AG20443 (cell line): Measurements from ENCODE around the gene PFDN4.

Source experiments
- DNase-seq: peaks from one replicate; pipeline ENCODE4 v3.0.0; 2012; ENCODE audit warnings: low spot score, mixed read lengths

The PFDN4 gene

GRCh38 chr20:54173653-54174456 is 34.0 kb upstream of the PFDN4 start, which contains the start of gene CYP24A1:
TSS of gene CYP24A1 (minus strand) at chr20:54173986. CDS start at chr20:54173579, 407 bp downstream.
- peak; percentile 73 for DNase-seq

- DNase-seq: no peak
These were observed 33.3 kb upstream of the PFDN4 start for GRCh38 chr20:54174457-54175175.

GRCh38 chr20:54176610-54177009 is 31.3 kb upstream of the PFDN4 start:
- peak; percentile 30 for DNase-seq

GRCh38 chr20:54177378-54177777 is 30.5 kb upstream of the PFDN4 start:
- no peak for DNase-seq

GRCh38 chr20:54178256-54178655 is 29.6 kb upstream of the PFDN4 start:
- no peak for DNase-seq

GRCh38 chr20:54179946-54180345 is 27.9 kb upstream of the PFDN4 start:
- no peak for DNase-seq

- no peak for DNase-seq
These were observed 27.0 kb upstream of the PFDN4 start for GRCh38 chr20:54180931-54181330.

GRCh38 chr20:54184071-54184470 is 23.8 kb upstream of the PFDN4 start:
- DNase-seq: no peak

- no peak for DNase-seq
These were observed 22.8 kb upstream of the PFDN4 start for GRCh38 chr20:54184904-54185626.

GRCh38 chr20:54188132-54188849 is 19.6 kb upstream of the PFDN4 start:
- DNase-seq: no peak

GRCh38 chr20:54189630-54190029 is 18.3 kb upstream of the PFDN4 start:
- DNase-seq: no peak

GRCh38 chr20:54190217-54190616 is 17.7 kb upstream of the PFDN4 start:
- DNase-seq: no peak

GRCh38 chr20:54193817-54194216 is 14.1 kb upstream of the PFDN4 start:
- no peak for DNase-seq

GRCh38 chr20:54194724-54195438 is 13.0 kb upstream of the PFDN4 start:
- peak; percentile 37 for DNase-seq

GRCh38 chr20:54195483-54196472 is 12.1 kb upstream of the PFDN4 start:
- no peak for DNase-seq

- DNase-seq: peak; percentile 75
These were observed 10.0 kb upstream of the PFDN4 start for GRCh38 chr20:54197621-54198604.

GRCh38 chr20:54199283-54199682 is 8.6 kb upstream of the PFDN4 start:
- no peak for DNase-seq

- DNase-seq: peak; percentile 77
These were observed 8.1 kb upstream of the PFDN4 start for GRCh38 chr20:54199721-54200176.
